ENCODE data around the gene NKTR. TPM values are rescaled to one million over a fixed set of nuclear protein-coding genes. Genes with fewer than 3 reads are reported as not detected.

NKTR gene
- total and polyA plus RNA-seq, 2 experiments from 2014 or later = 50.5 to 75.3 TPM

DNA sequence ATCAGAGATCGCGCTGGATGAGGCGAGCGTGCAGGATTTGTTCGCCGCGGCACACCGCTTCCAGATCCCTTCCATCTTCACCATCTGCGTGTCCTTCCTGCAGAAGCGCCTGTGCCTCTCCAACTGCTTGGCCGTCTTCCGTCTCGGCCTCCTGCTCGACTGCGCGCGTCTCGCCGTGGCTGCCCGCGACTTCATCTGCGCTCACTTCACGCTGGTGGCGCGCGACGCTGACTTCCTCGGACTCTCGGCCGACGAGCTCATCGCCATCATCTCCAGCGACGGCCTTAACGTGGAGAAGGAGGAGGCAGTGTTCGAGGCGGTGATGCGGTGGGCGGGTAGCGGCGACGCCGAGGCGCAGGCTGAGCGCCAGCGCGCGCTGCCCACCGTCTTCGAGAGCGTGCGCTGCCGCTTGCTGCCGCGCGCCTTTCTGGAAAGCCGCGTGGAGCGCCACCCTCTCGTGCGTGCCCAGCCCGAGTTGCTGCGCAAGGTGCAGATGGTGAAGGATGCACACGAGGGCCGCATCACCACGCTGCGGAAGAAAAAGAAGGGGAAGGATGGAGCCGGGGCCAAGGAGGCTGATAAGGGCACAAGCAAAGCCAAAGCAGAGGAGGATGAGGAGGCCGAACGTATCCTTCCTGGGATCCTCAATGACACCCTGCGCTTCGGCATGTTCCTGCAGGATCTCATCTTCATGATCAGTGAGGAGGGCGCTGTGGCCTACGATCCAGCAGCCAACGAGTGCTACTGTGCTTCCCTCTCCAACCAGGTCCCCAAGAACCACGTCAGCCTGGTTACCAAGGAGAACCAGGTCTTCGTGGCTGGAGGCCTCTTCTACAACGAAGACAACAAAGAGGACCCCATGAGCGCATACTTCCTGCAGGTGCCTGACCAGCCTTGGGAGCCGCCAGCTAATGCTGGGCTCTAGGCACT is 85.7 kb downstream of the NKTR start:
- H3K4me3 ChIP-seq = no peak overlapping the region

DNA sequence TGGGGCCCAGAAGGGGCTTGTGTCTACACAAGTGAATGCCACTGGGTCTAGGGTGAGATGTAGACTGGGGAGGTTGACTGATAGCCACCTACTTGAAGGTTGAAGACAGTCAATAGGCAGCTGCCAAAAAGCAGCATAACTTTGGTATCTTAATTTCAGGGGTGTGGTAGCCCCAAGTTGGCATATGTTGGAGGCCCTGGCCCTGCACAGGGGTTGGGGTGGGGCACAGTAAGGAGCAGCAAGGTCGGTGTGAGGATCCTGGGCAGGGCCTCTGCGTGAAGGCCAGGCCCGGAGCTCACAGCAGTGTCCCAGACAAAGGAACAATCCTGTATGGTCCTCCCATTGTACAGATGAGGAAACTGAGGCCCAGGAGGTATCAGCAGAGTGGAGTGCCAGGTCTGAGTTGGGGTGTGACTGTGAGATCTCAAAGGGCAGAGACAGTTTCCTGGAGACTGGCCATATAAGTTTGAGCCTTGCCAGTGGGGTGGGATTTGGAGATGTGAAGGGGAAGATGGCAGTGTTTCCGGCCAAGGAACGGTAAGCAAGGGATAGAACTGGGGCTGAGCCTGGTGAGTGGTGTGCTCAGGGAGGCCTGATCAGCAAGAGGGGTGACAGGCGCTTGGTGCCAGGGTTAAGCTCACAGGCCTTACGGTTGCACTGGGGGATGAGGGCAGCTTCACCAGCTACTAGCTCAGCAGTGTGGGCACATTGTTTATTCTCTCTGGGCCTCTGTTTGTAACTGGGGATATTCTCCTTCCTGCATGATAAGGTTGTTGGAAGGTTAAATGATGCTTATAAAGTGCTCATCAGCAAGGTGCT is 86.6 kb downstream of the NKTR start:
- H3K27ac ChIP-seq = no peak overlapping the region
- H3K4me3 ChIP-seq = no peak overlapping the region
- H3K36me3 ChIP-seq = no peaks in the 10 kb centered on the region
- TF ChIP-seq CTCF (IDR thresholded peaks at IDR 0.05; ENCODE audit: low read depth, low read length) = no peak
- H3K9me3 ChIP-seq (ENCODE audit: low read depth) = no peaks in the 10 kb centered on the region
- H3K27me3 ChIP-seq = no peaks in the 10 kb centered on the region
- peaks cover 14% of the 10 kb centered on the region for H3K4me1 ChIP-seq (ENCODE audit: low read depth)
- DNase-seq (ENCODE audit: low read depth in 1 of 2, low spot score in 1 of 2) = no peak

More for the DNA sequence above, 85.7 kb downstream of the NKTR start:
- Histone ChIP-seq H3K27me3 (no peaks in the 10 kb centered on the region), H3K9me3 (ENCODE audit: low read depth) (no peaks in the 10 kb centered on the region), H3K4me1 (ENCODE audit: low read depth) (peaks cover 14% of the 10 kb centered on the region), H3K36me3 (no peaks in the 10 kb centered on the region), H3K27ac (no peak overlapping the region)
- DNase-seq (ENCODE audit: low read depth in 1 of 2, low spot score in 1 of 2) = peak in 1 of 2 donors; percentile 23
- TF ChIP-seq CTCF (IDR thresholded peaks at IDR 0.05; ENCODE audit: low read depth, low read length) = no peak

GRCh38 chr3:42688016-42688415 is 87.5 kb downstream of the NKTR start:
- H3K27me3 ChIP-seq = no peaks in the 10 kb centered on the region
- H3K4me1 ChIP-seq (ENCODE audit: low read depth) = peaks cover 14% of the 10 kb centered on the region
- H3K9me3 ChIP-seq (ENCODE audit: low read depth) = no peaks in the 10 kb centered on the region
- no peaks in the 10 kb centered on the region for H3K36me3 ChIP-seq
- H3K27ac ChIP-seq = no peak overlapping the region
- DNase-seq (ENCODE audit: low read depth in 1 of 2, low spot score in 1 of 2) = no peak
- H3K4me3 ChIP-seq = no peak overlapping the region
- no peak for TF ChIP-seq CTCF (IDR thresholded peaks at IDR 0.05; ENCODE audit: low read depth, low read length)

GRCh38 chr3:42688487-42689420 is 88.3 kb downstream of the NKTR start:
- DNase-seq (ENCODE audit: low read depth in 1 of 2, low spot score in 1 of 2) = no peak
- Histone ChIP-seq H3K27me3 (no peaks in the 10 kb centered on the region), H3K4me1 (ENCODE audit: low read depth) (peaks cover 14% of the 10 kb centered on the region), H3K27ac (no peak overlapping the region), H3K36me3 (no peaks in the 10 kb centered on the region), H3K9me3 (ENCODE audit: low read depth) (no peaks in the 10 kb centered on the region), H3K4me3 (no peak overlapping the region)
- TF ChIP-seq CTCF (IDR thresholded peaks at IDR 0.05; ENCODE audit: low read depth, low read length) = no peak

Measured in cardiac muscle cell (in vitro differentiated cells and primary cell).